Keratinocyte (primary cell): ENCODE measurements around the gene EFCAB12. TPM values are rescaled to one million over a fixed set of nuclear protein-coding genes. Genes with fewer than 3 reads are reported as not detected.

ENCODE experiments used
- DNase-seq: peaks from one replicate; pipeline ENCODE4 v3.0.0-alpha.2; 2011; ENCODE audit warnings: low read depth, missing footprints, low spot score
- FAIRE-seq: peaks from 2 replicates; lab custom pipeline; 2011; peaks lifted over from hg19 to GRCh38; lab: Jason Lieb, UNC
- H2AFZ ChIP-seq: 2 replicates; pipeline ENCODE4 v1.6.0; 2012; ENCODE audit warnings: low read length, control low read depth, inconsistent platforms; ENCODE audit not compliant: control insufficient read depth
- H3K27ac ChIP-seq: 2 replicates; pipeline ENCODE4 v1.5.1; 2011; ENCODE audit warnings: low read length; ENCODE audit not compliant: control insufficient read depth, insufficient read depth
- H3K27me3 ChIP-seq: 3 replicates; pipeline ENCODE4 v1.6.0; 2011; ENCODE audit warnings: low read length; ENCODE audit not compliant: control insufficient read depth, insufficient read depth; ENCODE audit errors: extremely low read depth
- H3K36me3 ChIP-seq, 2 experiments: 2 replicates in 1 of 2; 3 replicates in 1 of 2; pipeline ENCODE4 v1.5.1; 2011; ENCODE audit warnings: low read length in 2 of 2, mild to moderate bottlenecking in 1 of 2; ENCODE audit not compliant: control insufficient read depth in 2 of 2, insufficient read depth in 2 of 2; ENCODE audit errors: extremely low read depth in 1 of 2
- H3K4me1 ChIP-seq: 3 replicates; pipeline ENCODE4 v1.5.1; 2011; ENCODE audit warnings: low read length; ENCODE audit not compliant: control insufficient read depth, insufficient read depth; ENCODE audit errors: extremely low read depth
- H3K4me2 ChIP-seq: 3 replicates; pipeline ENCODE4 v1.6.0; 2011; ENCODE audit warnings: low read depth, low read length; ENCODE audit not compliant: control insufficient read depth, insufficient read depth; ENCODE audit errors: extremely low read depth
- H3K4me3 ChIP-seq, 3 experiments: fragments of 200-600 bp in 1 of 3; sonication (generic) in 1 of 3; 2 replicates in 2 of 3; 3 replicates in 1 of 3; pipeline ENCODE4 v1.5.1; 2011 to 2016; ENCODE audit warnings: low read length in 3 of 3, mild to moderate bottlenecking in 3 of 3, control low read depth in 2 of 3, inconsistent platforms in 1 of 3, low read depth in 1 of 3, mixed read lengths in 1 of 3, mixed run types in 1 of 3, moderate library complexity in 1 of 3; ENCODE audit not compliant: control insufficient read depth in 2 of 3, insufficient read depth in 2 of 3; ENCODE audit errors: extremely low read depth in 1 of 3
- H3K79me2 ChIP-seq: 2 replicates; pipeline ENCODE4 v1.6.0; 2012; ENCODE audit warnings: low read length; ENCODE audit not compliant: control insufficient read depth, insufficient read depth
- H3K9ac ChIP-seq: 3 replicates; pipeline ENCODE4 v1.6.0; 2011; ENCODE audit warnings: low read length; ENCODE audit not compliant: control insufficient read depth, insufficient read depth; ENCODE audit errors: extremely low read depth
- H3K9me1 ChIP-seq: 3 replicates; pipeline ENCODE4 v1.6.0; 2011; ENCODE audit warnings: low read length; ENCODE audit not compliant: control insufficient read depth, insufficient read depth; ENCODE audit errors: extremely low read depth
- H3K9me3 ChIP-seq: 2 replicates; pipeline ENCODE4 v1.5.1; 2012; ENCODE audit warnings: low read depth, low read length; ENCODE audit not compliant: control insufficient read depth
- H4K20me1 ChIP-seq: 3 replicates; pipeline ENCODE4 v1.6.0; 2011; ENCODE audit warnings: low read length; ENCODE audit not compliant: control insufficient read depth, insufficient read depth; ENCODE audit errors: extremely low read depth
- CTCF ChIP-seq, 3 experiments: IDR thresholded peaks in 1 of 3; conservative IDR thresholded peaks in 1 of 3; optimal IDR thresholded peaks in 1 of 3; 2 replicates in 2 of 3; 3 replicates in 1 of 3; pipeline versions ENCODE3 to v1.5.1; 2011; ENCODE audit warnings: low read length in 3 of 3, mild to moderate bottlenecking in 3 of 3, moderate library complexity in 2 of 3, control low read depth in 1 of 3, inconsistent platforms in 1 of 3; ENCODE audit not compliant: insufficient read depth in 2 of 3; ENCODE audit errors: extremely low read depth in 1 of 3
- EZH2 ChIP-seq: IDR thresholded peaks from one replicate; pipeline ENCODE4 v1.6.1; 2012; ENCODE audit warnings: inconsistent platforms, mild to moderate bottlenecking, low read length, moderate library complexity
- dilution Hi-C: fragments of 300-500 bp; cut with MboI; formaldehyde crosslinking; loops from one replicate; pipeline ENCODE4 v1.7.0; 2020; ENCODE audit warnings: low sequenced_read_pairs; ENCODE audit not compliant: extremely low pct_ligation_motif_present
- polyA plus RNA-seq, 5 experiments: library from polyadenylated mRNA; depleted of rRNA in 3 of 5; stranded (reverse) in 3 of 5; stranded (forward) in 1 of 5; unstranded in 1 of 5; fragments of >200 nt; gene quantifications; 1 replicate in 1 of 5; 2 replicates in 3 of 5; 3 replicates in 1 of 5; pipeline versions ENCODE4 v1.2.1 to v1.2.3, GENCODE V29; 2011 to 2012; ENCODE audit warnings: missing spikeins in 2 of 5, low read depth in 1 of 5, low replicate concordance in 1 of 5

The EFCAB12 gene
- polyA plus RNA-seq, 1 donor (not counting 4 experiments of a cell fraction or from before 2014, with no cell fraction given), result 0.34 TPM

DNA sequence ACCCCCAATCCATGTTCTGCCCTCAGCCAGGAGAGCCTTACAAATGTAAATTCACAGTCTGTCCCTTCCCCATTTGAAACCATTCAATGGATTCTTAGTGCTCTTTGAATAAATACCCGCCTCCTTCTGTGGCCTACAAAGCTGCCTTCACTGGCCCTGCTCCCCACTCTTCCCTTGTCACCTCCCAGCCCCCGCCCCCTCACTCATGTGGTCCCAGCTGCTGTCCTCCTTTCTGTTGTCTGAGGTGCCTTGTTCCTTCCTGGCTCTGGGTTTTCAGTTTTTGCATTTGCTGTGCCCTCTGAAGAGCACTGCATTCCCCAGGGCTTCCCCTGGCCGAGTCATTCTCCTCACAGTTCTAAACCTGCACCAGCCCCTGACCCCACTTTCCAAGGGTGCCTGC lies 3.2 kb downstream of the EFCAB12 start:
- Histone ChIP-seq H3K27ac (peak overlapping the region; percentile 91), H2AFZ (no peak overlapping the region), H3K4me2 (peak overlapping the region; percentile 46), H3K79me2 (no peaks in the 10 kb centered on the region), H3K4me1 (peaks cover 36% of the 10 kb centered on the region), H3K4me3 (peak overlapping the region in 1 of 3 experiments; percentile 14), H4K20me1 (no peaks in the 10 kb centered on the region), H3K9ac (peak overlapping the region; percentile 41), H3K36me3 (no peaks in the 10 kb centered on the region), H3K27me3 (no peaks in the 10 kb centered on the region), H3K9me3 (no peaks in the 10 kb centered on the region), H3K9me1 (no peaks in the 10 kb centered on the region)
- no peak for FAIRE-seq
- TF ChIP-seq EZH2, result no peak
- no peak for TF ChIP-seq CTCF (optimal IDR thresholded peaks at IDR 0.05 in 1 of 3, IDR thresholded peaks at IDR 0.05 in 1 of 3, conservative IDR thresholded peaks at IDR 0.05 in 1 of 3; ENCODE audit: extremely low read depth in 1 of 3, insufficient read depth in 2 of 3, low read length in 3 of 3)
- DNase-seq, result no peak
- dilution Hi-C loops, result no loop called here

GRCh38 chr3:129424185-129424841 lies 4.1 kb downstream of the EFCAB12 start:
- Histone ChIP-seq H3K9ac (peak overlapping the region; percentile 62), H3K9me1 (no peaks in the 10 kb centered on the region), H3K79me2 (no peaks in the 10 kb centered on the region), H3K4me3 (peak overlapping the region in 1 of 3 experiments; percentile 24), H3K4me2 (peak overlapping the region; percentile 66), H2AFZ (peak overlapping the region; percentile 72), H3K4me1 (peaks cover 36% of the 10 kb centered on the region), H3K9me3 (no peaks in the 10 kb centered on the region), H4K20me1 (no peaks in the 10 kb centered on the region), H3K27ac (peak overlapping the region; percentile 91), H3K36me3 (no peaks in the 10 kb centered on the region), H3K27me3 (no peaks in the 10 kb centered on the region)
- DNase-seq, result peak; percentile 94
- TF ChIP-seq EZH2 (no peak), CTCF (optimal IDR thresholded peaks at IDR 0.05 in 1 of 3, IDR thresholded peaks at IDR 0.05 in 1 of 3, conservative IDR thresholded peaks at IDR 0.05 in 1 of 3; ENCODE audit: extremely low read depth in 1 of 3, insufficient read depth in 2 of 3, low read length in 3 of 3) (no peak)
- FAIRE-seq, result peak; percentile 82
- dilution Hi-C loops, result no loop called here
